OCI-LY7 (cell line): ENCODE data around the gene RPLP2. TPM values are rescaled to one million over a fixed set of nuclear protein-coding genes. Genes with fewer than 3 reads are reported as not detected.

Experiments
- BruUV-seq: library from RNA; stranded (reverse); fragments of 400-500 nt; replicated peaks from 2 replicates; lab custom pipeline; 2021; lab: Mats Ljungman, UMichigan
- CTCF ChIA-PET: fragments of 300-600 bp; sonication (Branson Sonifier 250); formaldehyde crosslinking; loops from one replicate; lab custom pipeline; 2022; ENCODE audit warnings: antibody characterized with exemption; ENCODE audit not compliant: unreplicated experiment; lab: Charles Lee
- POLR2A ChIA-PET: fragments of 300-600 bp; sonication (Branson Sonifier 250); formaldehyde crosslinking; loops from one replicate; lab custom pipeline; 2022; ENCODE audit warnings: antibody characterized with exemption; lab: Charles Lee
- DNase-seq: peaks from one replicate; pipeline ENCODE4 v3.0.0-alpha.2; 2015; ENCODE audit warnings: low spot score
- H2AFZ ChIP-seq: fragments of 200-600 bp; sonication (generic), shearing (Covaris generic); 2 replicates; pipeline ENCODE4 v1.6.1; 2014; ENCODE audit warnings: mild to moderate bottlenecking, antibody characterized with exemption, low read length, moderate library complexity
- H3K27ac ChIP-seq: fragments of 200-600 bp; sonication (generic); 2 replicates; pipeline ENCODE4 v1.5.1; 2014; ENCODE audit warnings: mixed run types, low read depth, mild to moderate bottlenecking, moderate library complexity, low read length, inconsistent platforms; ENCODE audit not compliant: poor library complexity, severe bottlenecking
- H3K36me3 ChIP-seq: fragments of 200-600 bp; sonication (generic); 2 replicates; pipeline ENCODE4 v1.6.1; 2014; ENCODE audit warnings: mild to moderate bottlenecking, antibody characterized with exemption, low read length, moderate library complexity, mixed read lengths; ENCODE audit not compliant: insufficient read depth
- H3K4me1 ChIP-seq: fragments of 200-600 bp; sonication (generic); 2 replicates; pipeline ENCODE4 v1.5.1; 2014; ENCODE audit warnings: mild to moderate bottlenecking, low read length; ENCODE audit not compliant: insufficient read depth, poor library complexity, severe bottlenecking
- H3K4me2 ChIP-seq: fragments of 200-600 bp; sonication (generic); 2 replicates; pipeline ENCODE4 v1.6.1; 2014; ENCODE audit warnings: mild to moderate bottlenecking, low read length
- H3K4me3 ChIP-seq: fragments of 200-600 bp; sonication (generic); 2 replicates; pipeline ENCODE4 v1.5.1; 2014; ENCODE audit warnings: mild to moderate bottlenecking, low read depth, low read length; ENCODE audit not compliant: poor library complexity, severe bottlenecking
- H3K79me2 ChIP-seq: fragments of 200-600 bp; sonication (generic); 2 replicates; pipeline ENCODE4 v1.6.1; 2016; ENCODE audit warnings: low read depth, mild to moderate bottlenecking, low read length, moderate library complexity, mixed read lengths; ENCODE audit not compliant: insufficient read depth
- H3K9me2 ChIP-seq: fragments of 200-600 bp; sonication (generic); 2 replicates; pipeline ENCODE4 v1.6.1; 2016; ENCODE audit warnings: mild to moderate bottlenecking, low read length, mixed read lengths; ENCODE audit not compliant: insufficient read depth
- H3K9me3 ChIP-seq: fragments of 200-600 bp; sonication (generic); 2 replicates; pipeline ENCODE4 v1.6.1; 2014; ENCODE audit warnings: mild to moderate bottlenecking, mixed run types, low read length, mixed read lengths
- H4K20me1 ChIP-seq: fragments of 200-600 bp; sonication (generic); 2 replicates; pipeline ENCODE4 v1.6.1; 2014; ENCODE audit warnings: mild to moderate bottlenecking, antibody characterized with exemption, low read length, moderate library complexity, mixed read lengths; ENCODE audit not compliant: insufficient read depth
- EZH2phosphoT487 ChIP-seq: fragments of 200-600 bp; sonication (generic); IDR thresholded peaks from 2 replicates; pipeline ENCODE4 v1.6.1; 2018; ENCODE audit warnings: low read depth, borderline replicate concordance, mild to moderate bottlenecking, mixed run types, antibody characterized with exemption, low read length, moderate library complexity, mixed read lengths
- intact Hi-C: fragments of 100-400 bp; cut with micrococcal nuclease; formaldehyde crosslinking; loops from one replicate; pipeline ENCODE4 v1.10.0; 2022; ENCODE audit not compliant: unreplicated experiment
- total RNA-seq, 2 experiments: library from RNA; depleted of rRNA in 1 of 2; stranded (reverse); fragments of >200 nt in 1 of 2; shearing (Covaris generic) in 1 of 2; gene quantifications; 2 replicates each; pipeline ENCODE4 v1.2.3, GENCODE V29; 2014 to 2022
- TF ChIP-seq, protein P1 (sequence below): fragments of 200-600 bp; sonication (generic); conservative IDR thresholded peaks from 2 replicates; pipeline ENCODE4 v1.5.1; 2014; ENCODE audit warnings: mild to moderate bottlenecking, antibody characterized with exemption, low read length, moderate library complexity, mixed read lengths

Gene RPLP2
- total RNA-seq, 2 experiments from 2014 or later, result 1,564 to 3,147 TPM

DNA sequence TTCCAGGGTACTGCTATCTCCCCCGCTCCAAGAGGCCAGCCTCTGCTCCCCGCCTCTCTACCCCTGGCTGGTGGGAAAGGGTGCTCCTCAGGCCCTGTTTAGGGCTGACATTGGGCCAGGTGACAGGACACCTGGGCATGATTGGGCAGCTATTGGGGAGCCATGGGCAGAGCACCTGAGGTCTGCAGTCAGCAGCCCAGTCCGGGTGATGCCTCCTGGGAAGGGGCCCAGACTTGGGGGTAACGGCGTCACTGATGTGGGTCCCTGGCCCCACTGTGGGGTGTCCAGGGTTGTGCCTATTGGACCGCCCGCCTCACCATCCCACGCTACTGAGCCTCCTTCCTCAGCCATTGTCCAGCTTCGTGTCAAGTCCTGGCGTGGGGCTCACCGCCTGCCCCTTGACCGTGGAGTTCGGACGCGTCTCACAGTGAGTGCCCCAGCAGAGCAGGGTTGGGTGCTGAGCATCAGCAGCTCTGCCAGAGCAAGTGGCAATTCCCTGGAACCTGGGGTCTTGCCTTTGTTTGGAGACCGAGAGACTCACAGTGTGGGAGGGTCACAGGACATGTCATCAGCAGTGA, 29.7 kb upstream of the RPLP2 start:
- Histone ChIP-seq H3K4me2 (no peak overlapping the region), H3K27ac (no peak overlapping the region), H3K4me3 (no peak overlapping the region), H3K9me2 (no peaks in the 10 kb centered on the region), H3K4me1 (peaks cover 19% of the 10 kb centered on the region), H3K36me3 (peaks cover 1% of the 10 kb centered on the region; the same call in 1 of the 2 replicates), H3K9me3 (no peaks in the 10 kb centered on the region), H4K20me1 (no peaks in the 10 kb centered on the region), H2AFZ (no peak overlapping the region), H3K79me2 (peaks cover 19% of the 10 kb centered on the region)
- ChIA-PET CTCF (no interaction called here), POLR2A (interaction anchor here (0.6 kb wide), 1 partner anchor 166 kb away, joined by 3 read pairs; no protein-coding TSS in a partner anchor)
- no peak for TF ChIP-seq EZH2phosphoT487
- TF ChIP-seq, protein P1, sequence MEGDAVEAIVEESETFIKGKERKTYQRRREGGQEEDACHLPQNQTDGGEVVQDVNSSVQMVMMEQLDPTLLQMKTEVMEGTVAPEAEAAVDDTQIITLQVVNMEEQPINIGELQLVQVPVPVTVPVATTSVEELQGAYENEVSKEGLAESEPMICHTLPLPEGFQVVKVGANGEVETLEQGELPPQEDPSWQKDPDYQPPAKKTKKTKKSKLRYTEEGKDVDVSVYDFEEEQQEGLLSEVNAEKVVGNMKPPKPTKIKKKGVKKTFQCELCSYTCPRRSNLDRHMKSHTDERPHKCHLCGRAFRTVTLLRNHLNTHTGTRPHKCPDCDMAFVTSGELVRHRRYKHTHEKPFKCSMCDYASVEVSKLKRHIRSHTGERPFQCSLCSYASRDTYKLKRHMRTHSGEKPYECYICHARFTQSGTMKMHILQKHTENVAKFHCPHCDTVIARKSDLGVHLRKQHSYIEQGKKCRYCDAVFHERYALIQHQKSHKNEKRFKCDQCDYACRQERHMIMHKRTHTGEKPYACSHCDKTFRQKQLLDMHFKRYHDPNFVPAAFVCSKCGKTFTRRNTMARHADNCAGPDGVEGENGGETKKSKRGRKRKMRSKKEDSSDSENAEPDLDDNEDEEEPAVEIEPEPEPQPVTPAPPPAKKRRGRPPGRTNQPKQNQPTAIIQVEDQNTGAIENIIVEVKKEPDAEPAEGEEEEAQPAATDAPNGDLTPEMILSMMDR, result no peak
- no TSS peak for BruUV-seq
- intact Hi-C loops, result no loop called here
- DNase-seq, result no peak

DNA sequence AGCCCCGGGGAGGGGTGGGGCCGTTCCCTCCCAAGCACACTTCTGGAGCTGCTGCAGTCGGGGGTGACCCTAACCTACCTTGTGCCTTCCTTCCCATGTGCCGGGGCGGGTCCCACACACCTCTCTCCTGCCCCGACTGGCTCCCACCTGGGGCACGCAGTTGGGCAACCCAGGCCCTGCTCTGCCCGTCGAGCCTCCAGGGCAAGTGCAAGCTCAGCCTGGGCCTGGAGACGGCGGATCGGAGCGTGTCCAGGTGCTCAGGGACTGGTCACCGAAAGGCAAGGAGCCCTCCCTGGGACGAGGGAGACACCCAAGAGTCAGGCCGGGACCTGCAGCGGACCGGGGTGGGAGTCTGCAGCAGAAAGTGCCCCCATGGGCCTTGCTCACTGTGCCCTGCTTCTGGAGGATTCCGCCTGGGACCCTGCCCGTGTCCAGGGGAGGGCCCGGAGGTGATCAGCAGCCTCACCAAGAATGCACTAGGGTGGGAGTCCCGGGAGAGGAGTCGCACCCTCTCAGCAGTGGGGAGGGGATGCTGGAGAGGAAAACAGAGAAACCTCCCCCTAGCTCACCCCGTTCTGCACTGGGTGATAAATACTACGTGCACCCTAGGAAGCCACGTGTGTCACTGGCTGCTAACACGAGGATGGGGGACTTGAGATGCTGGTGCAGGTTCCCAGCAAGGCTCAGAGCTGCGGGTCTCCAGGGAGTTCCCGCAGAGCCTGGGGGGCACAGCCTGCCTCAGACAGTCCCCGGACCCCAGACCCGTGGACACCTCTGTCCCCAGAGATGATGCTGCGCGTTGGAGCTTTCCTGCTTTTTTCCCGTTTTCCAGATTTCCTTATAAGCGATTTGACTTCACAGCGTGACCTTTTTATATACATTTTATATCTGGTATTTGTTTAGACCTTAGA, 27.2 kb upstream of the RPLP2 start:
- BruUV-seq, result no TSS peak
- Histone ChIP-seq H3K27ac (no peak overlapping the region), H4K20me1 (no peaks in the 10 kb centered on the region), H3K79me2 (no peaks in the 10 kb centered on the region), H2AFZ (no peak overlapping the region), H3K36me3 (peaks cover 2% of the 10 kb centered on the region; the same call in 1 of the 2 replicates), H3K4me3 (no peak overlapping the region), H3K9me2 (no peaks in the 10 kb centered on the region), H3K9me3 (no peaks in the 10 kb centered on the region), H3K4me2 (no peak overlapping the region), H3K4me1 (peaks cover 13% of the 10 kb centered on the region)
- ChIA-PET CTCF (no interaction called here), POLR2A (no interaction called here)
- intact Hi-C loops, result no loop called here
- no peak for DNase-seq
- no peak for TF ChIP-seq EZH2phosphoT487

DNA sequence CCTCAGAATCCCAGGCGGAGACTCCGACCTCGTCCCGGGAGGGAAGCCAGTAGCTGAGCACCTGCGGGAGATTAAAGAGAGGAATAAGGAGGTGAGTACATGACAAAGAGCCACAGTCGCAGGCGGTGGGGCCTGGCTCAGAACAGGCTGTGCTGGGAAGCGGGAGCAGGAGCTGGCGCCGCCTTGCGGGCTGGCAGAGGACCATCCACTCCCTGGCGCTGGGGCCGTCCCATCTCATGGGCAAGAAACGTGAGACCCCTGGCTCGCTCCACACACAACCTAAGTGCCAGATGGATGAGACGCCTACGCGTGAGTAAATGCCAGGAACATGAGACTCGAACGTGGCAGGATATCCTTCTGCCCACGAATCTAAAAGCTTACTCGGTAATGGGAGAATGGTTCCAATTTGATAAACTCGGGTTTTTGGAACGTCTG, 26.2 kb upstream of the RPLP2 start:
- BruUV-seq, result TSS peak; percentile 54
- Histone ChIP-seq H3K4me1 (peaks cover 18% of the 10 kb centered on the region), H3K79me2 (peaks cover 2% of the 10 kb centered on the region; the same call in 1 of the 2 replicates), H3K27ac (no peak overlapping the region), H3K4me2 (no peak overlapping the region), H4K20me1 (no peaks in the 10 kb centered on the region), H2AFZ (no peak overlapping the region), H3K9me3 (no peaks in the 10 kb centered on the region), H3K9me2 (no peaks in the 10 kb centered on the region), H3K4me3 (no peak overlapping the region), H3K36me3 (peaks cover 8% of the 10 kb centered on the region; the same call in 1 of the 2 replicates)
- POLR2A ChIA-PET, result interaction anchor here (0.6 kb wide), 1 partner anchor 62 kb away, joined by 3 read pairs; no protein-coding TSS in a partner anchor
- CTCF ChIA-PET, result no interaction called here
- TF ChIP-seq EZH2phosphoT487, result no peak
- TF ChIP-seq, protein P1, result no peak
- intact Hi-C loops, result no loop called here
- DNase-seq, result no peak
